ENCODE results near the gene SAMM50. TPM values are rescaled to one million over a fixed set of nuclear protein-coding genes. Genes with fewer than 3 reads are reported as not detected.

Gene SAMM50
- total and polyA plus RNA-seq, 10 of the 15 experiments (the other 5 are each of a cell fraction or from before 2014, with no cell fraction given) = 38.2 to 126 (median 62.4) TPM

DNA sequence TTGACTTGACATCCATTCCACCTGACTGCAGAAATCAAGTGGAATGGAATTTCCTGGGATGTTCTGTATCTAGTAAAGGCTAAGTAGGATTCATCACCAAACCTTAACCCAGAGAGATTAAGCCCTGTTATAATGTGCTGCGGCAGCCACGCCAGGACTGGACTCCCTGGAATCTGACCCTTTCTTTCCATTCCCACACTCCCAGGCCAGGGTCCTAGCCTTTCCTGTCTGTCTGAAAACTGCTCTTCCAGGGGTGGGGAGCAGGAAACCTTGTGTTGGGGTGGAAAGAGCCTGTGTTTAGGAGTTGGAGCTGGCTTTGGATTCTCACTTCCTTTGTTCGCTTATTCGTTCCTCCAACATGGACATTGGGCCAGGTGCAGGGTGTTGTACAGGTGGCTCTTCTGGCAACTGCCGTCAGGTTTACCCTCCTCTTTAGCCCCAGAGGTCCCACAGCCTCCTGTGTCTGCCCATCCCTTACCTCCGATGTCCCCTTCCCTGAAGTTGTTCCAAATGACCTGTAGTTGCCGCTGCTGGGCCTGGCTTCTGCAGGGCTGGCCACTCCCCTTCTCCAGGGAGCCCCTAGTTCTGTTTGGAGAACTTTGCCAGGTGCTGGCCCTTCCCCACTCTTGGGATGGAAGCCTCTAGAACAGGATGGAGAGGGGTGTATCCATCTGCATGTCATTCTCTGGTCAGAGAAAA, 48.3 kb downstream of the SAMM50 start:
- ChIA-PET SMC1A (ENCODE audit: uncharacterized antibody, unreplicated experiment) (no interaction called here), RAD21 (ENCODE audit: unreplicated experiment) (interaction anchor here (1.3 kb wide), 1 partner anchor 10 kb away, joined by 3 read pairs; no protein-coding TSS in a partner anchor), CTCF (interaction anchor here (1.3 to 2.0 kb wide), 2 partner anchors 82 to 83 kb away, joined by 4 read pairs; no protein-coding TSS in a partner anchor), POLR2A (no interaction called here)
- intact Hi-C loops (cut with micrococcal nuclease; ENCODE audit: unreplicated experiment) = no loop called here
- over 99% methylated on average over 7 of the region's 7 CpGs for WGBS (ENCODE audit: insufficient coverage, insufficient replicate concordance, low lambda C conversion rate, missing lambda C conversion rate)
- no TSS peak for BruUV-seq (replicated peaks)
- Histone ChIP-seq H3K9me3 (replicated peaks; ENCODE audit: control insufficient read depth, insufficient read depth, low read length) (no peaks in the 10 kb centered on the region; the same call in 2 of the 3 replicates), H4K20me1 (ENCODE audit: control insufficient read depth, insufficient read depth) (no peaks in the 10 kb centered on the region), H3K9ac (ENCODE audit: control insufficient read depth, insufficient read depth, low read length) (no peak overlapping the region), H3K79me2 (ENCODE audit: control insufficient read depth, insufficient read depth, low read length) (no peaks in the 10 kb centered on the region), H3K4me3 (no peak overlapping the region), H3K27ac (ENCODE audit: control insufficient read depth, insufficient read depth) (no peak overlapping the region), H3K36me3 (ENCODE audit: control insufficient read depth in 2 of 2, insufficient read depth in 2 of 2, low read length in 1 of 2) (peaks cover 0 to 1% of the 10 kb centered on the region in 2 experiments; a peak in 3 of 4 replicates), H3K4me2 (ENCODE audit: control insufficient read depth, insufficient read depth) (no peak overlapping the region), H2AFZ (ENCODE audit: control insufficient read depth, low read depth, low read length) (no peak overlapping the region), H3K27me3 (replicated peaks in 1 of 2; ENCODE audit: control insufficient read depth in 2 of 2, insufficient read depth in 2 of 2, low read length in 1 of 2) (no peaks in the 10 kb centered on the region), H3K4me1 (ENCODE audit: control insufficient read depth, insufficient read depth, low read length) (no peaks in the 10 kb centered on the region)
- FAIRE-seq = no peak
- in situ Hi-C loops (cut with MboI) = no loop called here
- no peak for ATAC-seq
- DNase-seq (ENCODE audit: low read depth, low spot score) = no peak
- TF ChIP-seq EED (IDR thresholded peaks at IDR 0.05; ENCODE audit: low read depth) (no peak), ASH2L (IDR thresholded peaks at IDR 0.05; ENCODE audit: borderline replicate concordance, low read depth) (no peak), BACH1 (IDR thresholded peaks at IDR 0.05; ENCODE audit: borderline replicate concordance) (no peak), POLR2AphosphoS2 (IDR thresholded peaks at IDR 0.05; ENCODE audit: low read depth, low read length) (no peak), STAT3 (IDR thresholded peaks at IDR 0.05; ENCODE audit: low read depth, low read length) (no peak), MTA3 (IDR thresholded peaks at IDR 0.05; ENCODE audit: borderline replicate concordance, low read length) (no peak), TCF12 (IDR thresholded peaks at IDR 0.05; ENCODE audit: low read depth, low read length) (no peak), CHD4 (IDR thresholded peaks at IDR 0.05) (no peak), WRNIP1 (IDR thresholded peaks at IDR 0.05; ENCODE audit: borderline replicate concordance, low read depth, low read length) (no peak), BRCA1 (IDR thresholded peaks at IDR 0.05; ENCODE audit: low read depth, low read length) (no peak), HDAC6 (IDR thresholded peaks at IDR 0.05; ENCODE audit: unreplicated experiment) (no peak), MEF2A (IDR thresholded peaks at IDR 0.05; ENCODE audit: insufficient read depth, low read depth, low read length) (no peak)
- TF ChIP-seq, protein P1, sequence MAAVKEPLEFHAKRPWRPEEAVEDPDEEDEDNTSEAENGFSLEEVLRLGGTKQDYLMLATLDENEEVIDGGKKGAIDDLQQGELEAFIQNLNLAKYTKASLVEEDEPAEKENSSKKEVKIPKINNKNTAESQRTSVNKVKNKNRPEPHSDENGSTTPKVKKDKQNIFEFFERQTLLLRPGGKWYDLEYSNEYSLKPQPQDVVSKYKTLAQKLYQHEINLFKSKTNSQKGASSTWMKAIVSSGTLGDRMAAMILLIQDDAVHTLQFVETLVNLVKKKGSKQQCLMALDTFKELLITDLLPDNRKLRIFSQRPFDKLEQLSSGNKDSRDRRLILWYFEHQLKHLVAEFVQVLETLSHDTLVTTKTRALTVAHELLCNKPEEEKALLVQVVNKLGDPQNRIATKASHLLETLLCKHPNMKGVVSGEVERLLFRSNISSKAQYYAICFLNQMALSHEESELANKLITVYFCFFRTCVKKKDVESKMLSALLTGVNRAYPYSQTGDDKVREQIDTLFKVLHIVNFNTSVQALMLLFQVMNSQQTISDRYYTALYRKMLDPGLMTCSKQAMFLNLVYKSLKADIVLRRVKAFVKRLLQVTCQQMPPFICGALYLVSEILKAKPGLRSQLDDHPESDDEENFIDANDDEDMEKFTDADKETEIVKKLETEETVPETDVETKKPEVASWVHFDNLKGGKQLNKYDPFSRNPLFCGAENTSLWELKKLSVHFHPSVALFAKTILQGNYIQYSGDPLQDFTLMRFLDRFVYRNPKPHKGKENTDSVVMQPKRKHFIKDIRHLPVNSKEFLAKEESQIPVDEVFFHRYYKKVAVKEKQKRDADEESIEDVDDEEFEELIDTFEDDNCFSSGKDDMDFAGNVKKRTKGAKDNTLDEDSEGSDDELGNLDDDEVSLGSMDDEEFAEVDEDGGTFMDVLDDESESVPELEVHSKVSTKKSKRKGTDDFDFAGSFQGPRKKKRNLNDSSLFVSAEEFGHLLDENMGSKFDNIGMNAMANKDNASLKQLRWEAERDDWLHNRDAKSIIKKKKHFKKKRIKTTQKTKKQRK (IDR thresholded peaks at IDR 0.05; ENCODE audit: low read depth, low read length) = no peak
- TF ChIP-seq, protein P2, sequence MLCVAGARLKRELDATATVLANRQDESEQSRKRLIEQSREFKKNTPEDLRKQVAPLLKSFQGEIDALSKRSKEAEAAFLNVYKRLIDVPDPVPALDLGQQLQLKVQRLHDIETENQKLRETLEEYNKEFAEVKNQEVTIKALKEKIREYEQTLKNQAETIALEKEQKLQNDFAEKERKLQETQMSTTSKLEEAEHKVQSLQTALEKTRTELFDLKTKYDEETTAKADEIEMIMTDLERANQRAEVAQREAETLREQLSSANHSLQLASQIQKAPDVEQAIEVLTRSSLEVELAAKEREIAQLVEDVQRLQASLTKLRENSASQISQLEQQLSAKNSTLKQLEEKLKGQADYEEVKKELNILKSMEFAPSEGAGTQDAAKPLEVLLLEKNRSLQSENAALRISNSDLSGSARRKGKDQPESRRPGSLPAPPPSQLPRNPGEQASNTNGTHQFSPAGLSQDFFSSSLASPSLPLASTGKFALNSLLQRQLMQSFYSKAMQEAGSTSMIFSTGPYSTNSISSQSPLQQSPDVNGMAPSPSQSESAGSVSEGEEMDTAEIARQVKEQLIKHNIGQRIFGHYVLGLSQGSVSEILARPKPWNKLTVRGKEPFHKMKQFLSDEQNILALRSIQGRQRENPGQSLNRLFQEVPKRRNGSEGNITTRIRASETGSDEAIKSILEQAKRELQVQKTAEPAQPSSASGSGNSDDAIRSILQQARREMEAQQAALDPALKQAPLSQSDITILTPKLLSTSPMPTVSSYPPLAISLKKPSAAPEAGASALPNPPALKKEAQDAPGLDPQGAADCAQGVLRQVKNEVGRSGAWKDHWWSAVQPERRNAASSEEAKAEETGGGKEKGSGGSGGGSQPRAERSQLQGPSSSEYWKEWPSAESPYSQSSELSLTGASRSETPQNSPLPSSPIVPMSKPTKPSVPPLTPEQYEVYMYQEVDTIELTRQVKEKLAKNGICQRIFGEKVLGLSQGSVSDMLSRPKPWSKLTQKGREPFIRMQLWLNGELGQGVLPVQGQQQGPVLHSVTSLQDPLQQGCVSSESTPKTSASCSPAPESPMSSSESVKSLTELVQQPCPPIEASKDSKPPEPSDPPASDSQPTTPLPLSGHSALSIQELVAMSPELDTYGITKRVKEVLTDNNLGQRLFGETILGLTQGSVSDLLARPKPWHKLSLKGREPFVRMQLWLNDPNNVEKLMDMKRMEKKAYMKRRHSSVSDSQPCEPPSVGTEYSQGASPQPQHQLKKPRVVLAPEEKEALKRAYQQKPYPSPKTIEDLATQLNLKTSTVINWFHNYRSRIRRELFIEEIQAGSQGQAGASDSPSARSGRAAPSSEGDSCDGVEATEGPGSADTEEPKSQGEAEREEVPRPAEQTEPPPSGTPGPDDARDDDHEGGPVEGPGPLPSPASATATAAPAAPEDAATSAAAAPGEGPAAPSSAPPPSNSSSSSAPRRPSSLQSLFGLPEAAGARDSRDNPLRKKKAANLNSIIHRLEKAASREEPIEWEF (IDR thresholded peaks at IDR 0.05; ENCODE audit: insufficient replicate concordance, low read depth, low read length) = no peak

Measured in GM12878 (cell line).